Peyer's patch (tissue), 4 donors: ENCODE data around the gene FASTKD3.

Experiments
- POLR2A ChIP-seq, 2 donors: fragments of 450-650 bp; IDR thresholded peaks; one replicate each; pipeline ENCODE4 v1.5.1; 2017; ENCODE audit warnings: antibody characterized with exemption in 2 of 2, mild to moderate bottlenecking in 2 of 2, moderate library complexity in 2 of 2
- TF ChIP-seq, protein P1 (sequence below), 6 experiments: fragments of 450-650 bp in 4 of 6; fragments of 200-600 bp in 2 of 6; sonication (generic) in 1 of 6; IDR thresholded peaks; one replicate each; pipeline ENCODE4 v1.5.1; 2017 to 2019; ENCODE audit warnings: antibody characterized with exemption in 6 of 6, mild to moderate bottlenecking in 3 of 6, moderate library complexity in 1 of 6

DNA sequence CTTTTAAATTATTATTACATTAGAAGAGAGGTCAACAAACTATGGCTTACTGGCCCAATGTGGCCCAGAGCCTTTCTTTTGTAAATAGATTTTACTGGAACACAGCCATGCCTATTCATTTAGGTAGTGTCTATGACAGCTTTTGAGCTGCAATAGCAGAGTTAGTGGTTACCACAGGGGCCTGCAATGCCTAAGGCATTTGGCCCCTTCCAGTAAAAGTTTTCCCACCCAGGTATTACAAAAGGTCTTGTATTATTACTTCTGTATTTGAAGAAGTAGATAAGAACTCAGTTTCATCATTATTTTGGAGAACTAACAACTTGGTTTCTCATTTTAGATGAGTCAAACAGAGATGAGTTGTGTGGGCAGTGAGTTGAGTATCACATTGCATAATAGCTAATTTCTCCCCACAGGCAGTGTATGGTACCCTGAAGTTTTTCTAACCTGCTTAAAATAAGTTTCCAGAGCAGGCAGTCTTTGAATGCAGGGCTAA is 9.6 kb upstream of the FASTKD3 start:
- TF ChIP-seq, protein P1, sequence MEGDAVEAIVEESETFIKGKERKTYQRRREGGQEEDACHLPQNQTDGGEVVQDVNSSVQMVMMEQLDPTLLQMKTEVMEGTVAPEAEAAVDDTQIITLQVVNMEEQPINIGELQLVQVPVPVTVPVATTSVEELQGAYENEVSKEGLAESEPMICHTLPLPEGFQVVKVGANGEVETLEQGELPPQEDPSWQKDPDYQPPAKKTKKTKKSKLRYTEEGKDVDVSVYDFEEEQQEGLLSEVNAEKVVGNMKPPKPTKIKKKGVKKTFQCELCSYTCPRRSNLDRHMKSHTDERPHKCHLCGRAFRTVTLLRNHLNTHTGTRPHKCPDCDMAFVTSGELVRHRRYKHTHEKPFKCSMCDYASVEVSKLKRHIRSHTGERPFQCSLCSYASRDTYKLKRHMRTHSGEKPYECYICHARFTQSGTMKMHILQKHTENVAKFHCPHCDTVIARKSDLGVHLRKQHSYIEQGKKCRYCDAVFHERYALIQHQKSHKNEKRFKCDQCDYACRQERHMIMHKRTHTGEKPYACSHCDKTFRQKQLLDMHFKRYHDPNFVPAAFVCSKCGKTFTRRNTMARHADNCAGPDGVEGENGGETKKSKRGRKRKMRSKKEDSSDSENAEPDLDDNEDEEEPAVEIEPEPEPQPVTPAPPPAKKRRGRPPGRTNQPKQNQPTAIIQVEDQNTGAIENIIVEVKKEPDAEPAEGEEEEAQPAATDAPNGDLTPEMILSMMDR (IDR thresholded peaks at IDR 0.05): no peak
- TF ChIP-seq POLR2A (IDR thresholded peaks at IDR 0.05): no peak
